ENCODE results near the gene FAM13C. TPM values are rescaled to one million over a fixed set of nuclear protein-coding genes. Genes with fewer than 3 reads are reported as not detected.

FAM13C gene
- total and polyA plus RNA-seq, 2 of the 4 experiments (the other 2 are of a cell fraction), result 1.6 to 2.9 TPM

GRCh38 chr10:59276133-59276532, 86.2 kb downstream of the FAM13C start:
- no peak overlapping the region for H2AK5ac ChIP-seq (ENCODE audit: low read depth, low read length)
- no peak overlapping the region for H3K23ac ChIP-seq (ENCODE audit: low read depth, low read length)
- ChIA-PET POLR2A (ENCODE audit: unreplicated experiment) (no interaction called here), CTCF (interaction anchor here (1.2 kb wide), 1 partner anchor 19 kb away, joined by 3 read pairs; no protein-coding TSS in a partner anchor)
- no peak overlapping the region for H3K9ac ChIP-seq (ENCODE audit: low read depth, low read length)
- no peak overlapping the region for H2AFZ ChIP-seq (replicated peaks; ENCODE audit: low read length, poor library complexity)
- H2BK5ac ChIP-seq (ENCODE audit: low read depth, low read length, poor library complexity, severe bottlenecking), result no peak overlapping the region
- H3K27ac ChIP-seq (ENCODE audit: insufficient read depth, low read length), result no peak overlapping the region
- DNase-seq (no peak), ATAC-seq (ENCODE audit: low read depth) (no peak)
- in situ Hi-C loops (cut with MboI; ENCODE audit: low sequenced_read_pairs) (no loop called here), intact Hi-C loops (cut with micrococcal nuclease) (no loop called here), dilution Hi-C loops (cut with HindIII; ENCODE audit: low sequenced_read_pairs, unreplicated experiment) (no loop called here)
- H3K4me1 ChIP-seq (ENCODE audit: control insufficient read depth, insufficient read depth, low read length), result no peaks in the 10 kb centered on the region
- H3K9me3 ChIP-seq (ENCODE audit: control insufficient read depth, insufficient read depth, low read length), result no peaks in the 10 kb centered on the region
- no peak overlapping the region for H2BK120ac ChIP-seq (ENCODE audit: low read depth, low read length)
- no peak overlapping the region for H4K5ac ChIP-seq (ENCODE audit: low read depth, low read length)
- no peak overlapping the region for H3K4me3 ChIP-seq (ENCODE audit: insufficient read depth, low read depth, low read length)
- H3K79me1 ChIP-seq (ENCODE audit: low read depth in 1 of 2, low read length in 2 of 2), result no peaks in the 10 kb centered on the region
- H3K4me2 ChIP-seq (ENCODE audit: low read depth, low read length), result no peak overlapping the region
- no peaks in the 10 kb centered on the region for H3K9me1 ChIP-seq (ENCODE audit: insufficient read depth, low read length)
- no TSS peak for BruUV-seq (replicated peaks)
- TF ChIP-seq, protein P1, sequence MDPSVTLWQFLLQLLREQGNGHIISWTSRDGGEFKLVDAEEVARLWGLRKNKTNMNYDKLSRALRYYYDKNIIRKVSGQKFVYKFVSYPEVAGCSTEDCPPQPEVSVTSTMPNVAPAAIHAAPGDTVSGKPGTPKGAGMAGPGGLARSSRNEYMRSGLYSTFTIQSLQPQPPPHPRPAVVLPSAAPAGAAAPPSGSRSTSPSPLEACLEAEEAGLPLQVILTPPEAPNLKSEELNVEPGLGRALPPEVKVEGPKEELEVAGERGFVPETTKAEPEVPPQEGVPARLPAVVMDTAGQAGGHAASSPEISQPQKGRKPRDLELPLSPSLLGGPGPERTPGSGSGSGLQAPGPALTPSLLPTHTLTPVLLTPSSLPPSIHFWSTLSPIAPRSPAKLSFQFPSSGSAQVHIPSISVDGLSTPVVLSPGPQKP (IDR thresholded peaks at IDR 0.05; ENCODE audit: borderline replicate concordance, low read depth, low read length), result no peak
- H3K18ac ChIP-seq (ENCODE audit: low read depth, low read length), result no peak overlapping the region
- H2BK20ac ChIP-seq (ENCODE audit: low read depth, low read length), result no peak overlapping the region
- H3K27me3 ChIP-seq (ENCODE audit: control insufficient read depth, insufficient read depth, low read length), result no peaks in the 10 kb centered on the region
- H2BK15ac ChIP-seq (ENCODE audit: low read depth, low read length), result no peak overlapping the region
- no peak overlapping the region for H4K8ac ChIP-seq (ENCODE audit: low read depth in 2 of 2, low read length in 2 of 2)
- H3K14ac ChIP-seq (replicated peaks; ENCODE audit: low read depth, low read length), result no peak overlapping the region
- H4K91ac ChIP-seq (ENCODE audit: insufficient read depth, low read depth, low read length), result no peak overlapping the region
- no peaks in the 10 kb centered on the region for H3K36me3 ChIP-seq (ENCODE audit: control insufficient read depth, insufficient read depth, low read length)
- H3K4ac ChIP-seq (ENCODE audit: low read depth, low read length), result no peak overlapping the region
- no peak overlapping the region for H2AK9ac ChIP-seq (replicated peaks; ENCODE audit: low read depth, low read length, poor library complexity)
- H4K20me1 ChIP-seq (ENCODE audit: insufficient read depth, low read length), result no peaks in the 10 kb centered on the region
- H3K56ac ChIP-seq (ENCODE audit: extremely low read depth, insufficient read depth, low read length), result no peak overlapping the region
